ENCODE results near the gene SLC38A6. TPM values are rescaled to one million over a fixed set of nuclear protein-coding genes. Genes with fewer than 3 reads are reported as not detected.

The SLC38A6 gene
- total and polyA plus RNA-seq, 4 donors: 8.5 to 41.3 (median 16.3) TPM

DNA sequence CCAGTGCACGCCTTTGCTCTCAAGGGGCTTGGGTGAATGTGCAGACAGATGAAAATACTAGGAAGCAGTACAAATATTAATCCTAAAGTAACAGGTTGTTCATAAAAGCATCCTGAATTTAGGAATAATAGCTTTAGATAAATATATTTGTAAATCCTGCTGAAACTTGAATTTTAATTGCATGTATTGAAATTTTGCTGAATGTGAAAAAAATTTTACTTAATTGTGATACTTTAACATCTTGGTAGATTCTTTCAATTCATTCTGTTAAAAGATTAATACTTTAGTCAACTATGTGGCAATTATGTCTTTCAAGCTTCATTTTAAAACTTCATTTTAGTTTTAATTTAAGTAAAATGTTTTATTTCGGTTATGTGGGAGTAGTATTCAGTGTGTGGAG is 5.5 kb downstream of the SLC38A6 start:
- H3K4me1 ChIP-seq (ENCODE audit: control insufficient read depth in 1 of 2, insufficient read depth in 2 of 2, low read length in 2 of 2): peaks cover 0 to 5% of the 10 kb centered on the region in 2 donors
- no peaks in the 10 kb centered on the region for H3K27me3 ChIP-seq (ENCODE audit: control insufficient read depth in 1 of 2, insufficient read depth in 2 of 2, low read length in 1 of 2)
- no peak overlapping the region for H3K27ac ChIP-seq (ENCODE audit: low read depth in 1 of 2, low read length in 2 of 2)
- intact Hi-C loops (cut with DNase I): loop anchor here in 1 of 2 donors (10.0 kb wide), 1 partner anchor 262 kb away; the partner anchor contains the start of gene SIX4
- WGBS, 2 donors: 93 to 95% methylated on average over 2 of the region's 2 CpGs
- H3K4me3 ChIP-seq (ENCODE audit: low read length in 2 of 2): no peak overlapping the region
- no peaks in the 10 kb centered on the region for H3K36me3 ChIP-seq (ENCODE audit: control insufficient read depth in 1 of 2, insufficient read depth in 2 of 2, low read length in 1 of 2)
- DNase-seq (no peak), ATAC-seq (ENCODE audit: low FRiP score) (no peak)
- no peaks in the 10 kb centered on the region for H3K9me3 ChIP-seq (ENCODE audit: control insufficient read depth, low read length)

DNA sequence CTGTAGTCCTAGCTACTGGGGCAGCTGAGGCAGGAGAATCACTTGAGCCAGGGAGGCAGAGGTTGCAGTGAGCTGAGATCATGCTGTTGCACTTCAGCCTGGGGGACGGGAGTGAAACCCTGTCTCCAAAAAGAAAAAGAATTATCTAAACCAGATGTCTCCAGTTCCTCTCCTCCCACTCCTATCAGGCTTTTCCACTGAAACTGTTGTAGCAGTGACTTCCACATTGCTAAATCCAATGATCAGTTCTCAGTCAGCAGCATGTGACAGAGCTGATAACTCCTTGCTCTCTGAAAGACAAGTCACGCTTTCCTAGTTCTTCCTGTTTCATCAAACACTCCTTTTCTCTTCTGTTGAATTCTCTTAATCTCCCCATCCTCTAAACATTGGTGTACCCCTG is 8.6 kb downstream of the SLC38A6 start:
- H3K36me3 ChIP-seq (ENCODE audit: control insufficient read depth in 1 of 2, insufficient read depth in 2 of 2, low read length in 1 of 2): peaks cover 2% of the 10 kb centered on the region in 2 donors
- H3K27me3 ChIP-seq (ENCODE audit: control insufficient read depth in 1 of 2, insufficient read depth in 2 of 2, low read length in 1 of 2): no peaks in the 10 kb centered on the region
- H3K4me1 ChIP-seq (ENCODE audit: control insufficient read depth in 1 of 2, insufficient read depth in 2 of 2, low read length in 2 of 2): no peaks in the 10 kb centered on the region
- H3K27ac ChIP-seq (ENCODE audit: low read depth in 1 of 2, low read length in 2 of 2): no peak overlapping the region
- intact Hi-C loops (cut with DNase I): loop anchor here in 1 of 2 donors (10.0 kb wide), 1 partner anchor 265 kb away; the partner anchor contains the start of gene SIX4
- H3K4me3 ChIP-seq (ENCODE audit: low read length in 2 of 2): no peak overlapping the region
- DNase-seq (no peak), ATAC-seq (ENCODE audit: low FRiP score) (no peak)
- no peaks in the 10 kb centered on the region for H3K9me3 ChIP-seq (ENCODE audit: control insufficient read depth, low read length)
- WGBS, 2 donors: 82 to 96% methylated on average over 2 of the region's 2 CpGs

DNA sequence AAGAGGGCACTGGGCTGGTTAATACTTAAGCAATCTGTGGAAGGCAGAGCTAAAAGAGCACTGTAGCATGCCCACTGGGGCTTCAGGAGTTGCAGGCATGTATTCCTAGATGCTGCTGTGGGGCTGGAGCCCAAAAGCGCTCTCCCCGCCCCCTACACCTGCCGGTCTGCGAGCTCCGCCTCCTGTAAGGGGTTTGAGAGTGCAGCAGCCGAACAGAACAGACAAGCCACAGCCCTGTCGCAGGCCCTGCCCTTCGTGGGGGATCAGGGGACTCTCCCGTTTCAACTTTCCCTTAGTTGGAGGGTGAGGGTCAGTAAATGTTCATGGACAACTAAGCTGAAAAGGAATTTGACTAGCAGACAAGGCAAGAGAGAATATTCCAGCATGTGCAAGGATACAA is 17.6 kb downstream of the SLC38A6 start:
- no peak overlapping the region for H3K4me3 ChIP-seq (ENCODE audit: low read length in 2 of 2)
- 93% methylated on average over 9 of the region's 9 CpGs for WGBS, 2 donors
- no peak overlapping the region for H3K27ac ChIP-seq (ENCODE audit: low read depth in 1 of 2, low read length in 2 of 2)
- no peak for DNase-seq
- peaks cover 2% of the 10 kb centered on the region for H3K9me3 ChIP-seq (ENCODE audit: control insufficient read depth, low read length)
- intact Hi-C loops (cut with DNase I): no loop called here
- no peaks in the 10 kb centered on the region for H3K36me3 ChIP-seq (ENCODE audit: control insufficient read depth in 1 of 2, insufficient read depth in 2 of 2, low read length in 1 of 2)
- H3K27me3 ChIP-seq (ENCODE audit: control insufficient read depth in 1 of 2, insufficient read depth in 2 of 2, low read length in 1 of 2): no peaks in the 10 kb centered on the region
- H3K4me1 ChIP-seq (ENCODE audit: control insufficient read depth in 1 of 2, insufficient read depth in 2 of 2, low read length in 2 of 2): no peaks in the 10 kb centered on the region
- ATAC-seq (ENCODE audit: low FRiP score): no peak

DNA sequence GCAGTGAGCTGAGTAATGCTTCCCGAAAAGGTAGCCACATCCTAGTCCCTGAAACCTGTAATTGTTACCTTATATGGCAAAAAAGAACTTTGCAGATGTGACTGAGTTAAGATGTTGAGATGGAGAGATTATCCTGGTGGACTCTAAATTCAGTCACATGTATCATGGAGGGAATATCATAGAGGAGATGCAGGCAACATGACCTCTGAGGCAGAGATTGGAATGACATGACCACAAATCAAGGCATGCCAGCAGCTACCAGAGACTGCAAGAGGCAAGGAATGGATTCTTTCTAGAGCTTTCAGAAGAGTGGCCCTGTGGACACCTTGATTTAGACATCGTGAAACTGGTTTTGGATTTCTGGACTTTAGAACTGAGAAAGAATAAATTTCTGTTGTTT is 18.5 kb downstream of the SLC38A6 start:
- Histone ChIP-seq H3K9me3 (ENCODE audit: control insufficient read depth, low read length) (peaks cover 2% of the 10 kb centered on the region), H3K4me1 (ENCODE audit: control insufficient read depth in 1 of 2, insufficient read depth in 2 of 2, low read length in 2 of 2) (no peaks in the 10 kb centered on the region), H3K36me3 (ENCODE audit: control insufficient read depth in 1 of 2, insufficient read depth in 2 of 2, low read length in 1 of 2) (no peaks in the 10 kb centered on the region), H3K27ac (ENCODE audit: low read depth in 1 of 2, low read length in 2 of 2) (no peak overlapping the region), H3K4me3 (ENCODE audit: low read length in 2 of 2) (no peak overlapping the region), H3K27me3 (ENCODE audit: control insufficient read depth in 1 of 2, insufficient read depth in 2 of 2, low read length in 1 of 2) (no peaks in the 10 kb centered on the region)
- 96 to 97% methylated on average over 2 of the region's 2 CpGs for WGBS, 2 donors
- ATAC-seq (ENCODE audit: low FRiP score) (no peak), DNase-seq (no peak)
- intact Hi-C loops (cut with DNase I): no loop called here

DNA sequence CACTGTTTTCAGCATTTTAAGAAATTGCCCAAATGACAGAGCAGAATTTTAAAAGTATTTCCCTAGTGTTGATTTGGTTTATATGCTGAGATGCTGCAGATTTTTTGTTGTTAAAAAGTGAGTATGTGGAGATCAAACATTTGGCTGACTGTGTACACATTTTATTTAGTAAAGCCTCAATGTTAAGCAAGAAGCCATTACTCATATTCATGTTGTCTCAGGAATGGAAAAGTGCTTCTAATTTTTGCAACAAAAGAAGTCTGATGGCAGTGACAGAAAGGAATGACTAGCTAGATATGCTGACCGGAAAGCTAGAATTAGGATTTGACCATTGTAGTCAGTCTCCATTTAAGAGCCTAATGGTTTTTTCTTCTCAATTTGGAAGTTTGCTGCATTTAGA is 22.5 kb downstream of the SLC38A6 start:
- Histone ChIP-seq H3K36me3 (ENCODE audit: control insufficient read depth in 1 of 2, insufficient read depth in 2 of 2, low read length in 1 of 2) (no peaks in the 10 kb centered on the region), H3K27me3 (ENCODE audit: control insufficient read depth in 1 of 2, insufficient read depth in 2 of 2, low read length in 1 of 2) (no peaks in the 10 kb centered on the region), H3K27ac (ENCODE audit: low read depth in 1 of 2, low read length in 2 of 2) (no peak overlapping the region), H3K4me1 (ENCODE audit: control insufficient read depth in 1 of 2, insufficient read depth in 2 of 2, low read length in 2 of 2) (no peaks in the 10 kb centered on the region), H3K9me3 (ENCODE audit: control insufficient read depth, low read length) (no peaks in the 10 kb centered on the region), H3K4me3 (ENCODE audit: low read length in 2 of 2) (no peak overlapping the region)
- 81 to 89% methylated on average over 1 of the region's 1 CpG for WGBS, 2 donors
- no peak for DNase-seq
- no peak for ATAC-seq (ENCODE audit: low FRiP score)
- intact Hi-C loops (cut with DNase I): no loop called here

DNA sequence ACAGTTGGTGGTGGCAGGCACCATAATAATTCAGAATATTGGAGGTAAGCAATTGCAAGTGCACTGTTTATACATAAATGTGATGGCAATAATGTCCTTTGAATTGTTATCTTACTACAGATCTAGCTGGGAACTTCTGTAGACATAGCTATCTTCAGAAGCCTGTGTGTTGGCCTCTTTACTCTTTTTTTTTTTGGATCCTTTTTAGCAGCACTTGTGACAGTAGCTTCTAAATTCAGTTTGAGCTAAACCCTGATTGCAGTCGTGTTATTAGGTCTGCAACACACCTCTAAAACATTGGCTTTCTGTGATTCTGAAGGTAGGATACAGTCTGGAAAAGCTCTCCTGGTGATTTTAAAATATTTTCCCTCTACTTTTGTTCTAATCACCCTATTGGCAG is 38.5 kb downstream of the SLC38A6 start:
- 82 to 87% methylated on average over 1 of the region's 1 CpG for WGBS, 2 donors
- Histone ChIP-seq H3K4me1 (ENCODE audit: control insufficient read depth in 1 of 2, insufficient read depth in 2 of 2, low read length in 2 of 2) (no peaks in the 10 kb centered on the region), H3K27me3 (ENCODE audit: control insufficient read depth in 1 of 2, insufficient read depth in 2 of 2, low read length in 1 of 2) (no peaks in the 10 kb centered on the region), H3K27ac (ENCODE audit: low read depth in 1 of 2, low read length in 2 of 2) (no peak overlapping the region), H3K36me3 (ENCODE audit: control insufficient read depth in 1 of 2, insufficient read depth in 2 of 2, low read length in 1 of 2) (no peaks in the 10 kb centered on the region), H3K9me3 (ENCODE audit: control insufficient read depth, low read length) (no peaks in the 10 kb centered on the region), H3K4me3 (ENCODE audit: low read length in 2 of 2) (no peak overlapping the region)
- intact Hi-C loops (cut with DNase I): no loop called here
- DNase-seq (no peak), ATAC-seq (ENCODE audit: low FRiP score) (no peak)

DNA sequence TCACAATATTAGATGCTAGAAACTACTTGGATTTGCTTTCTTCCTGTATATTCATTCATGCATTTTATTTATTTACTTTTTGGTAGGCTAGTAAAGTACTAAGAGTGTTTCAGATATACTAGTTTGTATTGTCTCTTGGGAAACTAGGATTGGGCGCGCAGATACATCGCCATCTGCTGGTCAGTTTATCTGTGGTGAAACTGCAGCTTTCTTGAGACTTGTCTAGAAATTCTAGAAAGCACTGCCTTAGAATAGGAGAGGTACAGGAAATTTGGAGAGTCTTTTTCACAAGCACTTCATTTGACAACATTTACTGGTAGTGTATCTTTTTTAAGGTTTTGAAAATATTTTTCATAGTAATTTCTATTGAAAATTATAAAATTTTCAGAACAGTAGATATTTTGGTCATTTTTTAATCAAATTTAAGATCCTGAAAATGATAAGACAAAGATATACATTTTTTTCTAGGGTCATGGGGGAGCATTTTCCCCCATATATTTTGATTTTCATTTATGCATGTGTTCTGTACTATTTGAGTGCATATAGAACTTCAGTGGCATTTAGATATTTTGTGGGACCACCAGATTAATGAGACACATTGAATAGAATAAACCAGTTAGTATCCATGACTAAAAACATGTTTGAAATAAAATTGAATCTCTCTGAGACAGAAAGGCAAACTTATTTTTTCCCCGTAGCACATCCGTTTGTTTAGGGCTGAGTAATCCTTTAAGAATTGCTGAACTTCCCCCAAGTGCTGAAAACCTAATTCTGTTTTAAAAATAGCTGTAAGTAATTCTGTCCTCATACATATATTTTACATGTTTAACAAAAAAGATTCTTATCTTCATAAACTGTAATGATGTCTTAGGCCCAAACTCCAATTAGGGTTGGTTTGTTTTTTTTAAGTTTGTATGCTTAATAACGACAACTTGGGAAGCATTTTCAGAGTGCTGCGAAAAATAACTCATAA is 44.5 kb downstream of the SLC38A6 start:
- Histone ChIP-seq H3K36me3 (ENCODE audit: control insufficient read depth in 1 of 2, insufficient read depth in 2 of 2, low read length in 1 of 2) (no peaks in the 10 kb centered on the region), H3K27ac (ENCODE audit: low read depth in 1 of 2, low read length in 2 of 2) (no peak overlapping the region), H3K4me1 (ENCODE audit: control insufficient read depth in 1 of 2, insufficient read depth in 2 of 2, low read length in 2 of 2) (no peaks in the 10 kb centered on the region), H3K4me3 (ENCODE audit: low read length in 2 of 2) (no peak overlapping the region), H3K9me3 (ENCODE audit: control insufficient read depth, low read length) (no peaks in the 10 kb centered on the region), H3K27me3 (ENCODE audit: control insufficient read depth in 1 of 2, insufficient read depth in 2 of 2, low read length in 1 of 2) (no peaks in the 10 kb centered on the region)
- intact Hi-C loops (cut with DNase I): loop anchor here (1.0 to 10.0 kb wide), 6 partner anchors 159 to 401 kb away; partner anchors contain the start of gene SIX4 (in 1 of the 2)
- 31 to 34% methylated on average over 7 of the region's 7 CpGs for WGBS, 2 donors
- DNase-seq (peak; percentile 59 to 74), ATAC-seq (ENCODE audit: low FRiP score) (peak; percentile 72)

DNA sequence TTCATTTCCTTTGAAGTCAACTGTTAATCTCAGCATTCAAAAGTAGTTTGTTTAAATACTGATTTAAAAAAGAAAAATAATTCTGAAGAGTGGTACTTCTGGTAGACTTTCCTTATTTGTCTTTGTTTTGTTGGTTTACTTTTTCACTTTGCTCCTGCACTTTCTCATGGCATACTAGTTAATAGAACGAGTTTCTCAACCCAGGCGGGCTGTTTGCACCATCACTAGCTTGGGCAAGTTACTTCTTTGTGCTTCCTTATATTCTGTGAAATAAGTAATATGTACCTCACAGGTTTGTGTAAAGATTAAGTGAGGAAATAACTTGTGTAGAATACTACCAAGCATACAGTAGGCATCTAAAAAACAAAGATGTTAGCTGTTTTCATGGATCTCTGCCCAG is 45.5 kb downstream of the SLC38A6 start:
- intact Hi-C loops (cut with DNase I): loop anchor here (2.0 to 10.0 kb wide), 4 partner anchors 158 to 302 kb away; partner anchors contain the start of gene SIX4 (in 1 of the 2)
- no peaks in the 10 kb centered on the region for H3K27me3 ChIP-seq (ENCODE audit: control insufficient read depth in 1 of 2, insufficient read depth in 2 of 2, low read length in 1 of 2)
- 95 to 99% methylated on average over 2 of the region's 2 CpGs for WGBS, 2 donors
- ATAC-seq (ENCODE audit: low FRiP score) (no peak), DNase-seq (no peak)
- H3K4me1 ChIP-seq (ENCODE audit: control insufficient read depth in 1 of 2, insufficient read depth in 2 of 2, low read length in 2 of 2): no peaks in the 10 kb centered on the region
- H3K4me3 ChIP-seq (ENCODE audit: low read length in 2 of 2): no peak overlapping the region
- no peaks in the 10 kb centered on the region for H3K9me3 ChIP-seq (ENCODE audit: control insufficient read depth, low read length)
- no peak overlapping the region for H3K27ac ChIP-seq (ENCODE audit: low read depth in 1 of 2, low read length in 2 of 2)
- H3K36me3 ChIP-seq (ENCODE audit: control insufficient read depth in 1 of 2, insufficient read depth in 2 of 2, low read length in 1 of 2): no peaks in the 10 kb centered on the region

DNA sequence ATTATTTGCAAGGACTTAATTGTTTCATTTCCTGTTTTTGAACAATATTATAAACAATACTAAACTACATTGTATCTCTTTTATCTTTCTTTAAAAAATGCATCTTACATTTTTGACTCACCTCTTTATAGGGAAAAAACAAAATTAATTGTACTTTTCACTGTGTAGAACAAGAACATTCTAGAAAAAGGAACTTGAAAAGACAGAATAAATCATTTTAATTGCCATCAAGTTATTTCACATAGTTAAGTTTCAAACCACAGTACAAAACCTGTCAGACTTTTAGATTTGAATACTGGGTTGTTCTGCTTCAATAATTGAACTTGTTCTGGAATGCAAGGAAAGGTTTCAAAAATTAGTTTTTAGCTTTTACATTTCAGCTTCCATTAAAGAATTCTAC is 50.0 kb downstream of the SLC38A6 start:
- peaks cover 0 to 2% of the 10 kb centered on the region in 2 donors for H3K4me1 ChIP-seq (ENCODE audit: control insufficient read depth in 1 of 2, insufficient read depth in 2 of 2, low read length in 2 of 2)
- no peak for DNase-seq
- H3K27ac ChIP-seq (ENCODE audit: low read depth in 1 of 2, low read length in 2 of 2): no peak overlapping the region
- intact Hi-C loops (cut with DNase I): no loop called here
- no peaks in the 10 kb centered on the region for H3K9me3 ChIP-seq (ENCODE audit: control insufficient read depth, low read length)
- no peak for ATAC-seq (ENCODE audit: low FRiP score)
- H3K4me3 ChIP-seq (ENCODE audit: low read length in 2 of 2): no peak overlapping the region
- H3K27me3 ChIP-seq (ENCODE audit: control insufficient read depth in 1 of 2, insufficient read depth in 2 of 2, low read length in 1 of 2): no peaks in the 10 kb centered on the region
- no peaks in the 10 kb centered on the region for H3K36me3 ChIP-seq (ENCODE audit: control insufficient read depth in 1 of 2, insufficient read depth in 2 of 2, low read length in 1 of 2)

Data from aorta (tissue), 5 donors.